HG03439 (cell line): ENCODE data around the gene ANXA2.
A peak's percentile ranks its signal among the peaks of the same experiment; 100 is the strongest.
"Not testable (repeated sequence)": the region's sequence is repeated elsewhere in the genome, so short reads cannot be mapped to it uniquely, and the experiment has no call there.

ENCODE experiments used
- ATAC-seq: cut with Tn5 transposase; IDR thresholded peaks from one replicate; pipeline ENCODE4 v1.9.1; 2021; ENCODE audit warnings: mild to moderate bottlenecking, moderate library complexity; ENCODE audit not compliant: unreplicated experiment

ANXA2 gene

DNA sequence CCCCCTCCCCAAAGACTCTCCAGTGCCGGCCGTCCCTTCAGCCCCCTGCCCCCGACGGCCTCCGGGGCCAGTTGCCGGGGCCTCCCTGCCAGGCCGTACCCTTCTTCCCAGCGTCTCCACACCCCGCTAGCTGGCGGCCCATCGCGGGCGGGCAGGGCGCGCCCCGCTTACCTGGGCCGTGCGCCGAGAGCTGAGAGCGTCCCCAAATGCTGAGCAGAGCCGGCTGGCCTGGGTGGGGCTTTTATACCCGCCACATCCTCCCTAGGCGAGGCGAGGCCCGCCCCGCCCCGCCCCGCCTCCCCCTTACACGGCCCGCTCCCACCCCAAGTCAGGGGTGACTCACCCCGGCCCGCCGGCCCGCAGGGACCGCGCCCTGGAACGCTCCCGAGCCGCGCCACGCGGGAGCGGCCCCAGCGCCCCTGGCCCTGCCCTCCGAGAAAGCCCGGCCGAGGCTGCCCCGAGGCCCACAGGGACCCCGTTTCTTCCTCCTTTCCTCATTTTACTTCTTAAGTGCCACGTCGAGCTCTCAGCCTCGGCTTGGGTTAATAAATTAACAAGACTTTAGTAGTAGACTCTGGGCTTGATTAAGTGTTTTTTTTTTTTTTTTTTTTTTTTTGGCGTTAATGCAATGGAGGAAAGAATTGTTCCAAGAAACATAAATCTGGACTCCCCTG lies at the start of gene ANXA2:
ANXA2 (minus strand) TSS at position 215 of the 674 bp plus-strand sequence. CDS start 11,911 bp downstream, outside the sequence.
- peak; percentile 73 for ATAC-seq

DNA sequence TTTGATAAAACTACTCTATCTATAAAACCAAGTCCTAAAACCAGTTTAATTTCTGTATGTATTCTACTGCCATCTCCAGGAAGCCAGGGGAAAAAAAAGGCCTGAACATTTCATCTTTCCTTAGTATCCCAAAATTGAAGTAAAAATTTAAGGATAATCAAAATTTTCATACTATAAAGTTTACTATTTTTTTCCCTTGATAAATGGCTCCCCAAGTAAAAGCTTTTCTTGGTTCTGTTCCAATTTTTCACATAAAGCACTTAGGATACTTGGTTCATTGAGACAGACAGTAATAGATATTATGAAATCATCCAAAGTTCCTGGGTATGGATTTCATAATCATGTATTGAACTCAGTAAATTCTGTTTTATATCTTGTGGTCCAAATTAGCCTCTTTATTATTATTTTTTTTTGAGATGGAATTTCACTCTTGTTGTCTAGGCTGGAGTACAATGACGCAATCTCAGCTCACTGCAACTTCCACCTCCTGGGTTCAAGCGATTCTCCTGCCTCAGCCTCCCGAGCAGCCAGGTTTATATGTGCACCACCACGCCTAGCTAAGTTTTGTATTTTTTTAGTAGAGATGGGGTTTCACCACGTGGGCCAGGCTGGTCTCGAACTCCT lies 46.6 kb upstream of the ANXA2 start:
- no peak for ATAC-seq

DNA sequence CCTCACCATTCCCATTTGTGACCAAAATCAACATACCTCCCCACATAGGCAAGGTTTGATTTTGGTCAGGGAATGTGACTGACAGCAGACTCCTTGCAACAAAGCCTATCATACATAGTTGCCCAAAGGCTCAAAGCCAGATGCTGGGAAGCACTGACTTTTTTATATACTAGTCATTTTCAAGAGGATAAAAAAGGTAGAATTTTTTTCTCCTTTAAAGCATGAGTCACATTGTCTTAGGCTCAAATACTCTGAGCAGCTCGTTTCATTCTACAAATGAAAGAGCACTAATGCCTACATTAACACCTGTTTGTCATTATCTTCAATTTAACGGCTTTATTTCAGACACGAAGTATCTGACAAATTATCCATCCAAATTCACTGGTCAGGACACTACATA lies 45.0 kb upstream of the ANXA2 start:
- no peak for ATAC-seq

DNA sequence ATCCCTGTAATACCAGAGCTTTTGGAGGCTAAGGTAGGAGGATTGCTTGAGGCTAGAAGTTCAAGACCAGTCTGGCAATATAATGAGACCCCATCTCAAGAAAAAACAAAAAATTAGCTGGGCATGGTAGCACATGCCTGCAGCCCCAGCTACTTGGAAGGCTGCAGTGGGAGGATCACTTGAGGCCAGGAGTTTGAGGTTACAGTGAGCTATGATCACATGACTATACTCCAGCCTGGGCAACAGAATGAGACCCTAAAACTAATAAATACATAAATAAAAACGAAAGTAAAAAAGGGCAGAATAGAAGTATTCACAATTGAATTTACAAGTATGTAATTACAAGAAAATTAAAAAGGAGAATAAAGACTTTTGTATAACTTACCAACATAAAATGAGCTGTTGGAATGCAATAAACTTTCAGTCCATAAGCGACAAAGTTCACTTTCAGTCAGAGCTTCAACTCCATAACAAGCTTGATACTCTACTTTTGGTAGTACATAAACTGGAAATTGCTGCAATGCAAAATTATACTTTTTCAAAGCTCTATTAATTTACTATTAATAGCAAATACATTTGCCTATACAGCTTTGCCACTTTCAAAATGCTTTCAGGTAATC lies 44.4 kb upstream of the ANXA2 start:
- ATAC-seq: no peak

DNA sequence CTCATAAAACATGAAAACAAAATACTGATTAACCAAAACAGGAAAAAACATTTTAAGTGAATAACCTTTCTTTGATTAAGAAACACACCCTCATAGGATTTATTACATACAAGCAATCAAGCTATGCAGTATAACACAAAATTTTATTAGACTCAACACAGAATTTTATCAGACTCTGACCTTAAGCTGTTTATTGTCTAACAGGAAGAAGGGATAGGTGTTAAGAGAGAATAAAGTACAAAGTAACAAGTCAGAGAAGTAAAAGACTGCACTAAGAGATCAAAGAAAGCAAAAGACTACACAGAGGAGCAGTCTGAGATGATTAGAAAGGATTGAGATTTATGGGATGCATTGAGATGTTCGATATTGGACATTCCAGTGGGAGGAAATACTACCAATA lies 43.5 kb upstream of the ANXA2 start:
- no peak for ATAC-seq

DNA sequence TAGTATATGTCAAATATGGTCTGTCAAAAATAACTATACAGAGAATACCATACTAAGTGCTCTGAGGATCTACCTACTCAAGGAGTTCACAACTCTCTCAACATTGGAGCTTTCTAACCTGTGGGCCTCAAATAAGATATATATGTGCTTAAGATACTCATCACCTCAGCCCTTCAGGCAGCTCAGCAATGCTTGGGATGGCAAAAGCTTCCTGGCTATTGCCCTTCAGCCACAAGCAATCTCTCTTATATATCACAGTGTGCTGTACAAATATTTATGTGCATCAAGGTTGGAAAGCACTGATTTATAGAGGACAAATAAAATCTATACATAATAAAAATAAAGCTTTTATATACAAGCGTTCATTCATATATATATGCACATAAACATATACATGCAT lies 40.9 kb upstream of the ANXA2 start:
- no peak for ATAC-seq

DNA sequence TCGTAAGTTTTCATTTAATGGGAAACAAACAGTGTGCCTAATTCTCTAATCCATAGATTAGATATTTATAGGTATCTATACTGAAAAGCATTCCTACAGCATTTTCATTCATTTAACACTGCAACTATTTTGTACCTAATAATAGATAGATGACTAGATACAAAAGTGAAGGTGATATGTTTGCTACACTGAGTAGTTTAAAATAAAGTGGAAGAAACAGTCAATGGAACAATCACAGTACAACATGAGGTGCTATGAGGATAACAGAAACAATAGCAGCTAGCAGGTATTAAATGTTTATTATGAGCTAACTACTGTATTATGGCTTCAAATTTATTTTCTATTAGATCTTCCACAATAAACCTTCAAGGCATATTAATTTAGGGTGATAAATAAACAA lies 31.1 kb upstream of the ANXA2 start:
- ATAC-seq: no peak

DNA sequence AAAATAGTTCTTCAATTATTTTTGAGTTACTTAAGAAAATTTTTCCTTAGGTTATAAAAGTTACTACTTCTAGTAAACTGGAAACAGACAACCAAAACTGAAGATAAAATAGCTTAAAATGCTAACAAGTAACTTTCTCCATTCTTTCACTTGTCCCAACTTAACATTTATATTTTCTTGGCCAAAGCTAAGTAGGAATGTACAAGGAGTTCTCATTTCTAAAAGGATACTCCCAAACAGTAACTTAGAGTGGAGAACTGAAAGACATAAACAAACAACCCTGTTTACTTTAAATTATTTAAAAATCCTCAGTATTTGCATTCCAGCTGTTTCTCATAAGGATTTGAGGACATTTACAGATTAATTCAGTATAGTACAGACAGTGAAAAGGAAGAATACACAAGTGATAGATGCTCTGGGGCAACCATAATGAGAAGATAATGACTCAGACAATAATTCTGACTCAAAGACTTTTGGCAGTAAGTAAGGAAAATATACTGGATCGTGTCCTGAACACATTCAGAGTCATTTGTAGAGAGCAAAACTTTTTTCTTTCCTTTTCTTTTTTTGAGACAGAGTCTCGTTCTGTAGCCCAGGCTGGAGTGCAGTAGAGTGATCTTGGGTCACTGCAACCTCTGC lies 29.2 kb upstream of the ANXA2 start:
- ATAC-seq: no peak

DNA sequence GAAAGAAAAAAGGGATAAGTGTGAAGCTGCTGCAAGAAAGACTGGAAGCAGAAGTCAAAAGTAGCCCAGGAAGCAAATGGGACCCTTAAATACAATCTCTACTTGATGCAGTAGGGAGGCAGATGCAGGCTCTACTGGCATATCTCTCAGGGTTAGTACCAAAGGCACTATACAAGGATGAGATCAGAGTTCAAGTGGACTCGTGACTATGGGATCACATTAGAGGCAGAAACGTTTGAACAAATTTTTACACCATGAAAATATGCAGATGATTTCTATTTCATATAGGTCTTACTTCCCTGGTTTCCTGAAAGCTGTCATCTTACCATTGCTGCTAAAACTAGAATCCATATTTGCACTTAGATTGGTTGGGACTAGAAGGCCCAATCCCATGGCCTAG lies 27.7 kb upstream of the ANXA2 start:
- no peak for ATAC-seq

DNA sequence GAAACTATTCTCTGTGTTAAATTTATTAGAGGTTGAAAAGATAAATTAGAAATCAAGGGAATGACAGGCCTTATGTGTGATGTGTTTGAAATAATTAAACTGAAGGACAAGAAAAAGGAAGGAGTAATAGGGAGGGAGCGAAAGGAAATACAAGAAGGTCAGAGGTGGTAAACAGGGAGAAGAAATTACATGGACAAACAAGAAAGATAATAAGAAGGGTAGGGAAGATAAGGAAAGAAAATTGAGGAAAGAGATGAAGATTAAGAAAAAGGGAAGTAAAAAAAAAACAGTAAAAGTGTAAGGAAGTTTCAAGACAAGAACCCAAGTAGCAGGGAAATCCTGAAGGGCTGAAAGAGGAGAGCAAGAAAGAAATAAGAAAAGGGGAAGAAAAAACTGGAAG lies 26.2 kb upstream of the ANXA2 start:
- ATAC-seq: no peak

DNA sequence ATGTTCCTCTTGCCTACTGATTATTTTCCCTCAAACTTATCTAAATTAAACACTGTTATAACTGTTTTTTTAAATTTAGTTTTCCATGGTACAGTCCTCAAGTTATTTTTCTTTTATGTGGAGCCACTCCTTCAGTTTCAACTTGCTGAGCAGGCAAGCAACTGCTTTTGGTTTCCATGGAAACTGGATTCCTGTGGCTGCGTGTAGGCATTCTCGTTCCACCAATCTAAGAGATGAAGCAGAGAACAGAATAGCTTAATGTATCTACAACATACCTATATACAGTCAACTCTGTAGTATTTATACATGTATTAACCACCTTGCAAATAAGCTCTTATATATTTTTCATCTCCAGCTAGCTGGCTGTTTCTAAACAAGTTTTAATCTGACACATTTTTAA lies 25.8 kb upstream of the ANXA2 start:
- ATAC-seq: no peak

DNA sequence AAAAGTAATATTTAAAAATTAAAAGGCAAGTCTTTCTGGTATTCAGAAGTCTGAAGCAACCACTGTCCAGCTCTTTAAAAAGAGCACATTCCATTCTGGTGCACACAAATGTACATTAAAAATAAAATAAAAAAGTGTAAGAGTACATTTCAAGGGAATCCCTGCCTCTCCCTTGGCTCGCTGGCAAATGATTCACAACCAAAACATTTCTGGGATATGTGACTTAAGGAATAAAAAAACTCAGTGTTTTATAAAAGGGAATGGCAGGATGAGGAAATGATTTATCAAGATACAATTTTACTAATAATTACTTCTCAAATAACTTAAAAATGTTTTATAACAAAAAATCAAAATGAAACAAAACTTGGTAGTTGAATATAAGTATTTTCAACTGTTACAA lies 23.8 kb upstream of the ANXA2 start:
- no peak for ATAC-seq

DNA sequence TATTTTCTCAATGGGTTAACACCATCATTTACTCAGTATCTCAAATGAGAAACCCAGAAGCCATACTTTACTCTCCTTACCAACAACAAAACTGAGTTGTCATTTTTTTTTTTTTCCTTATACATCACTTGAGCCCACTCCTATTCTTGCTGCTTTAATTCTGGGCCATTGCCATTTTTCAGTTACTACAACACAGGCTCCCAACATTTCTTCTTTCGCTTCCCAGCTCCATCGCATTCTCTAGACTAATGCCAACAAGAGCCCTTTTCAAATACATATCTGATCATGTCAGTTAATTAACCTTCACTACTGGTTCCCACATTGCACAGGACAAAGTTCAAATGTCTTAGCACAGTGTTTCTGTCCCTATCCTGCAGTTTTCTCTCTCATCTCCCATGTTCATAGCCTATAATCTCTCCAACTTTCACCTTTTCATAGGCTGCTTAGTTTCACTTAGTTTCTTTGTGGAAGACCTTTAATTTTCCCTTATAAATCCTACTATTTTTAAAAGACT lies 22.5 kb upstream of the ANXA2 start:
- ATAC-seq: no peak

DNA sequence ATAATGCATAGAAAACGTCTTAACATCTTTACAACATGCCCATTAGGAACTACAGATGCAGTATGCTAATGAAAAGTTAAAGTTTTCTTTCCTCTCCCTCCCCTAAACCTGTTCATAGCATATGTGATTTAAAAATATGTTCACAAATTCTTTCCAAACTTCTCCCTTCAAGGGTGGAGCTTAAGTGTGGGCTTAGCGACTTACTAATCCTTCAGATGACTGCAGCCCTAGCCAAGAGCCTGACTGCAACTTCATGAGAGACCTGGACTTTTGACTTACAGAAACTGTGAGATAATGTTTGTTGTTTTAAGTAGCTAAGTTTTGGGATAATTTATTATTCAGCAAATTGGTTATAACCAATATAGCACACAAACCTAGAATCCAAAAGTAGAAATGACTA lies 22.0 kb upstream of the ANXA2 start:
- no peak for ATAC-seq

DNA sequence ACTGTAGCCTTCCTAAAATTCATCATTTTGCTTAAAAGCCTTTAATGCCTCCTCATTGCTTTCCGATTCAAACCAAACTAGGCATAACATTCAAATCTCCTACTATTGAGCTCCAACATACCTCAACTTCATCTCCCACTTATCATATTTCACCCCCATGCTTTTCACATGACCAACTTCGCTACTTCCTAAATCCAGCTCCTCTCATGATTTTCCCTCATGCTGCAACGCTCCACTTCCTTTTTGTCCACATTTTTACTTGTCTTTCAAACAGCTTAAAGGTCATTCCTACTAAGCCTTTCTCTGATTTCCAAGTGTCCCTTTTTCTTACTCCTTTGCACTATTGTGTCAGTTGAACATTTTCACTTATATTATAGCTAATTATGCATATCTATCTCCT lies 20.3 kb upstream of the ANXA2 start:
- ATAC-seq: no peak

DNA sequence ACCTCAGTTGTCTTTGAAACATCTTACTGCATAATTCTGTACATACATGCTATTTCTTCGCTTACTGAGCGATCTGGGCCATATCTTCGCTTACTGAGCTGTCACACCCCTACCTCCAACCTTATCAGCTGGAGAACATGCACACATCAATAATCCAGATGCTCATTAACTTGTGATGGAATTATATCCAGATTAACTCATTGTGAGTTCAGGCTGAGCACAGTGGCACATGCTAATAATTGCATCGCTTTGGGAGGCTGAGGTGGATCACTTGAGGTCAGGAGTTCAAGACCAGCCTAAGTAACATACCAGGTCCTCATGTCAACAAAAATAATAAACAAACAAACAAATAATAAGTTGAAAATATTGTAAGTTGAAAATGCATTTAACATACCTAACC lies 19.3 kb upstream of the ANXA2 start:
- no peak for ATAC-seq

DNA sequence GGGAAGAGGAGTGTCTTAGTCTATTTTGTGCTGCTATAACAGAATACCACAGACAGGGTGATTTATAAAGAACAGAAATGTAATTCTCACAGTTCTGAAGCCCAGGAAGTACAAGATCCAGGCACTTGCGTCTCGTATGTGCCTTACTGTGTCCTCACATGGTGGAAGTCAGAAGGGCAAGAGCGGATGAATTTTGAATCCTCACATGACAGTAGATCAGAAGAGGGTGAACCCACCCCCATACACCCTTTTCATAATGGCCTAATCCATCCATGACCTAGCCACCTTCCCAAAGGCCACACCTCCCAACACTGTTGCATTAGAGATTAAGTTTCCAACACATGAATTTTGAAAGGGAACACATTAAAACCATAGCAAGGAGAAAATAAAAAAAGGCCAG lies 18.7 kb upstream of the ANXA2 start:
- ATAC-seq: no peak

DNA sequence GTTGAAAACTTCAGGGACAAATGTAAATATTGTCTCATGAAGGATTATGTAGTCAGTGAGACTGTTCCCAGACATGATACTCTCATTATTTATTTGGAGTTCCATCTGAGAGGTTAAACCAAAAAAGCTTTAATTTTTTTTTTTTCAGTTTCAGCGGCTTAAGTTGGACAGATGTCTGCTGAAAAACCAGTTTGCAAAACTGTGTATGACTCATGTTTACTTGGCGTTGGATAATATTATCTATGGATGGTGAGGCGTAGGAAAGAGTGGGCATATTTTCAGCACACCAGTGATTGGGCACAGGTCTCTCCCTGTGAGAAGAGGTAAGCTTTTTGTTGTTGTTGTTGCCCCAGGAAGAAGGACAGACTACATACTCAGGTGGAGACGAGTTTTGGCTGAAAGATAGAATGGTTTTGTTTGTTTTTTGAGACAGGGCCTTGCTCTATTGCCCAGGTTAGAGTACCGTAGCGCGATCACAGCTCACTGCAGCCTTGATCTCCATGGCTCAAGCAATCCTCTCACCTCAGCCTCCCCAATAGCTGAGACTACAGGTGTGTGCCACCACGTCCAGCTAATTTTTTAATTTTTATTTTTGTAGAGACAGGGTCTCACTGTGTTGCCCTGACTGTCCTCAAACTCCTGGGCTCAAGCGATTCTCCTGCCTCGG lies 16.4 kb upstream of the ANXA2 start:
- no peak for ATAC-seq

DNA sequence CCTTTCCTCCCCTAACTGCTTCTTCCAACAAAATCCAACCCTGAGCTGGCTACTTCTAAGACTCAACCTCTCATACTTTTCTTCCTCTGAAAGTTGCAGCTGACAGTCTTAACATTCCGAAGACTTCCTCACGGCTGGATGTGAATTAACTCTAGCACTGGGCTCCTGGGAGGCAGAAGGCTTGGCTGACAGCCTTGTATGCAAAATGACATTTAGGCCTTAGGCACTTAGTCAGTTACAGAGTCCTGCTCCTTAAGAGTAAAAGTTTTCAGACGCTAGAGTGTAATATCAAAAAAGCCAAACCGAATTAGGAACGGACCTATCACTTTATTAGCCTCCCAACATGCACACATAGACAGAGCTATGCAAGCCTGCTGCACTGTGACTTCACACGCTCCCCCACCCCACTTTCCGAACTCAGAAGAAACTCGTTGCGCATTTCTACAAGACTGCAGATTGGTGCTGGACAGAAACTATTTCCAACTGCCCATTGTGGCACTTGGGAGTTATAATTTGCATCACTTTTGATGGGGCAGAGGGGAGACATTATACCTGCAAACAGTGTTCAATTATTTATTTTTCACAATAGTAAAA lies 15.5 kb upstream of the ANXA2 start:
- ATAC-seq: no peak

DNA sequence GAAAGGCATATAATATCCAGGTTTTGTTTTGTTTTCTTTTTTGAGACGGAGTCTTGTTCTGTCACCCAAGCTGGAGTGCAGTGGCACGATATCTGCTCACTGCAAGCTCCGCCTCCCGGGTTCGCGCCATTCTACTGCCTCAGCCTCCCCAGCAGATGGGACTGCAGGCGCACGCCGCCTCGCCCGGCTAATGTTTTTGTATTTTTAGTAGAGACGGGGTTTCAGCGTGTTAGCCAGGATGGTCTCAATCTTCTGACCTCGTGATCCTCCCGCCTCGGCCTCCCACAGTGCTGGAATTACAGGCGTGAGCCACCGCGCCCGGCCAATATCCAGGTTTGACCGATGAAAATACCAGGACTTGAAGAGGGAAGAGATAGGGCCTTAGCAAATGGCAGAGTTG lies 15.0 kb upstream of the ANXA2 start:
- ATAC-seq: not testable (repeated sequence)
